GM12891 (cell line): ENCODE results near the gene ETV6.

ENCODE experiments used
- PAX5 ChIP-seq: IDR thresholded peaks from 2 replicates; pipeline ENCODE4 v1.6.1; 2011; ENCODE audit warnings: low read length, moderate library complexity, mild to moderate bottlenecking; ENCODE audit not compliant: insufficient read depth, severe bottlenecking
- POLR2A ChIP-seq: IDR thresholded peaks from 2 replicates; pipeline ENCODE4 v1.6.1; 2011; ENCODE audit warnings: low read depth, low read length, control low read depth
- POLR2AphosphoS5 ChIP-seq: IDR thresholded peaks from 2 replicates; pipeline ENCODE4 v1.6.1; 2011; ENCODE audit warnings: low read depth, low read length, control low read depth
- POU2F2 ChIP-seq: IDR thresholded peaks from 2 replicates; pipeline ENCODE4 v1.6.1; 2011; ENCODE audit warnings: low read depth, mild to moderate bottlenecking, control low read depth, low read length, moderate library complexity
- SPI1 ChIP-seq: IDR thresholded peaks from 2 replicates; pipeline ENCODE4 v1.6.1; 2011; ENCODE audit warnings: low read depth, low read length, control low read depth
- TAF1 ChIP-seq: IDR thresholded peaks from 2 replicates; pipeline ENCODE4 v1.6.1; 2011; ENCODE audit warnings: low read depth, low read length, control low read depth

- TF ChIP-seq POLR2A (no peak), POLR2AphosphoS5 (no peak), TAF1 (no peak), PAX5 (no peak), POU2F2 (no peak), SPI1 (no peak)
Measured at GRCh38 chr12:11839091-11839641, 189.7 kb downstream of the ETV6 start.
